Breast epithelium (tissue), 4 donors: ENCODE data around the gene ARMC8. TPM values are rescaled to one million over a fixed set of nuclear protein-coding genes. Genes with fewer than 3 reads are reported as not detected.

Experiments
- DNase-seq, 2 donors: peaks; one replicate each; pipeline ENCODE4 v3.0.0-alpha.2; 2019; ENCODE audit warnings: low spot score in 2 of 2
- H3K27ac ChIP-seq, 2 donors: fragments of 200-600 bp; sonication (generic) in 1 of 2; one replicate each; pipeline ENCODE4 v1.5.1; 2016 to 2019; ENCODE audit warnings: mild to moderate bottlenecking in 1 of 2
- H3K27me3 ChIP-seq, 2 donors: fragments of 200-600 bp; sonication (generic) in 1 of 2; one replicate each; pipeline versions ENCODE4 v1.5.1 to v1.6.0; 2017 to 2019; ENCODE audit warnings: control low read depth in 1 of 2, mild to moderate bottlenecking in 1 of 2
- H3K36me3 ChIP-seq: fragments of 200-600 bp; one replicate; pipeline ENCODE4 v1.5.1; 2019
- H3K4me1 ChIP-seq, 2 donors: fragments of 200-600 bp; sonication (generic); one replicate each; pipeline ENCODE4 v1.5.1; 2016 to 2019; ENCODE audit warnings: control low read depth in 1 of 2
- H3K4me3 ChIP-seq, 3 donors: fragments of 200-600 bp; sonication (generic); 1 replicate in 2 of 3; 2 replicates in 1 of 3; pipeline ENCODE4 v1.5.1; 2016 to 2019; ENCODE audit warnings: mild to moderate bottlenecking in 3 of 3, moderate library complexity in 2 of 3
- H3K9me3 ChIP-seq, 2 donors: fragments of 200-600 bp; sonication (generic) in 1 of 2; one replicate each; pipeline ENCODE4 v1.5.1; 2016 to 2019; ENCODE audit warnings: control low read depth in 1 of 2
- POLR2A ChIP-seq: fragments of 450-650 bp; IDR thresholded peaks from one replicate; pipeline ENCODE4 v1.6.1; 2016; ENCODE audit warnings: antibody characterized with exemption, mild to moderate bottlenecking, moderate library complexity
- POLR2AphosphoS5 ChIP-seq, 3 donors: sonication (generic); formaldehyde crosslinking; IDR thresholded peaks; one replicate each; pipeline ENCODE4 v1.6.1; 2017; ENCODE audit warnings: antibody characterized with exemption in 3 of 3
- intact Hi-C: fragments of 100-400 bp; cut with DNase I; formaldehyde crosslinking; loops from one replicate; pipeline ENCODE4 v1.15.1; 2023; ENCODE audit warnings: low total_unique reads
- total RNA-seq, 3 donors: library from RNA; depleted of rRNA; stranded (reverse); fragments of >200 nt; gene quantifications; one replicate each; pipeline ENCODE4 v1.1.0, GENCODE V29; 2016
- TF ChIP-seq, protein P1 (sequence below), 3 donors: fragments of 450-650 bp; IDR thresholded peaks; one replicate each; pipeline ENCODE4 v1.5.1; 2016 to 2017; ENCODE audit warnings: antibody characterized with exemption in 3 of 3, mild to moderate bottlenecking in 3 of 3, moderate library complexity in 3 of 3

ARMC8 gene
- total RNA-seq, 3 donors from 2014 or later, result 74.4 to 93.3 (median 82.0) TPM

- TF ChIP-seq, protein P1, sequence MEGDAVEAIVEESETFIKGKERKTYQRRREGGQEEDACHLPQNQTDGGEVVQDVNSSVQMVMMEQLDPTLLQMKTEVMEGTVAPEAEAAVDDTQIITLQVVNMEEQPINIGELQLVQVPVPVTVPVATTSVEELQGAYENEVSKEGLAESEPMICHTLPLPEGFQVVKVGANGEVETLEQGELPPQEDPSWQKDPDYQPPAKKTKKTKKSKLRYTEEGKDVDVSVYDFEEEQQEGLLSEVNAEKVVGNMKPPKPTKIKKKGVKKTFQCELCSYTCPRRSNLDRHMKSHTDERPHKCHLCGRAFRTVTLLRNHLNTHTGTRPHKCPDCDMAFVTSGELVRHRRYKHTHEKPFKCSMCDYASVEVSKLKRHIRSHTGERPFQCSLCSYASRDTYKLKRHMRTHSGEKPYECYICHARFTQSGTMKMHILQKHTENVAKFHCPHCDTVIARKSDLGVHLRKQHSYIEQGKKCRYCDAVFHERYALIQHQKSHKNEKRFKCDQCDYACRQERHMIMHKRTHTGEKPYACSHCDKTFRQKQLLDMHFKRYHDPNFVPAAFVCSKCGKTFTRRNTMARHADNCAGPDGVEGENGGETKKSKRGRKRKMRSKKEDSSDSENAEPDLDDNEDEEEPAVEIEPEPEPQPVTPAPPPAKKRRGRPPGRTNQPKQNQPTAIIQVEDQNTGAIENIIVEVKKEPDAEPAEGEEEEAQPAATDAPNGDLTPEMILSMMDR (IDR thresholded peaks at IDR 0.05), result no peak
- TF ChIP-seq POLR2AphosphoS5 (IDR thresholded peaks at IDR 0.05) (no peak), POLR2A (no peak)
- intact Hi-C loops, result no loop called here
- DNase-seq, result no peak
- Histone ChIP-seq H3K27ac (no peak overlapping the region), H3K9me3 (no peaks in the 10 kb centered on the region), H3K4me3 (no peak overlapping the region), H3K36me3 (peaks cover 12% of the 10 kb centered on the region), H3K4me1 (no peaks in the 10 kb centered on the region), H3K27me3 (no peaks in the 10 kb centered on the region)
Measured at GRCh38 chr3:138281561-138281960, 94.5 kb downstream of the ARMC8 start.

DNA sequence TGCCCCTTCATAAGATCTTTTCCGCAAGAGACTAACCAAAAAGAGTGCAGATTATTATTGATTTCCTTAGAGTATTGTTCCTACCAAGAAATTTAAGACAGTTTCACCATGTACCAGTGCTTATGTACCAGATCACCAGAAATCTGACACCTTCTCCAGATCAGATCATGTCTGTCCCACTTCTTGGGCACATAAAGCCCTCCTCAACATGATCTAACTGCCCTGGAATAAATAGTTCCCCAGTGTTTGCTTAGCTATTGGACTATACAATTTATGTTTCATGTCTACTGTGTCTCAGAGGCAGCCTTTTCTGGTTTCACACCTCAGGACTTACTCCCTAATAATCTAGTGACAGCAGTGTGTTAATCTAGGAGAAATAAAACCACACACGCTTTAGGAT, 95.7 kb downstream of the ARMC8 start:
- Histone ChIP-seq H3K4me1 (no peaks in the 10 kb centered on the region), H3K27ac (no peak overlapping the region), H3K27me3 (no peaks in the 10 kb centered on the region), H3K36me3 (peaks cover 12% of the 10 kb centered on the region), H3K9me3 (no peaks in the 10 kb centered on the region), H3K4me3 (no peak overlapping the region)
- TF ChIP-seq, protein P1 (IDR thresholded peaks at IDR 0.05), result no peak
- TF ChIP-seq POLR2AphosphoS5 (IDR thresholded peaks at IDR 0.05) (no peak), POLR2A (no peak)
- intact Hi-C loops, result no loop called here
- DNase-seq, result no peak

GRCh38 chr3:138284079-138284478, 97.0 kb downstream of the ARMC8 start:
- no peak overlapping the region for H3K27ac ChIP-seq
- TF ChIP-seq, protein P1 (IDR thresholded peaks at IDR 0.05), result no peak
- TF ChIP-seq POLR2A (no peak), POLR2AphosphoS5 (IDR thresholded peaks at IDR 0.05) (no peak)
- intact Hi-C loops, result no loop called here
- no peak overlapping the region for H3K4me3 ChIP-seq
- peaks cover 12% of the 10 kb centered on the region for H3K36me3 ChIP-seq
- no peaks in the 10 kb centered on the region for H3K27me3 ChIP-seq
- H3K4me1 ChIP-seq, result no peaks in the 10 kb centered on the region
- H3K9me3 ChIP-seq, result no peaks in the 10 kb centered on the region
- DNase-seq, result no peak

- Histone ChIP-seq H3K9me3 (no peaks in the 10 kb centered on the region), H3K36me3 (peaks cover 12% of the 10 kb centered on the region), H3K4me1 (no peaks in the 10 kb centered on the region), H3K4me3 (no peak overlapping the region), H3K27me3 (no peaks in the 10 kb centered on the region), H3K27ac (no peak overlapping the region)
- intact Hi-C loops, result no loop called here
- TF ChIP-seq, protein P1 (IDR thresholded peaks at IDR 0.05), result no peak
- TF ChIP-seq POLR2AphosphoS5 (IDR thresholded peaks at IDR 0.05) (no peak), POLR2A (no peak)
- no peak for DNase-seq
Measured at GRCh38 chr3:138284957-138285477, 97.9 kb downstream of the ARMC8 start.

GRCh38 chr3:138289260-138289659, 102.2 kb downstream of the ARMC8 start:
- intact Hi-C loops, result no loop called here
- TF ChIP-seq POLR2A, result no peak
- TF ChIP-seq, protein P1 (IDR thresholded peaks at IDR 0.05), result no peak
- no peak for TF ChIP-seq POLR2AphosphoS5 (IDR thresholded peaks at IDR 0.05)
- Histone ChIP-seq H3K9me3 (no peaks in the 10 kb centered on the region), H3K27me3 (no peaks in the 10 kb centered on the region), H3K4me3 (no peak overlapping the region), H3K4me1 (no peaks in the 10 kb centered on the region), H3K27ac (no peak overlapping the region), H3K36me3 (peaks cover 12% of the 10 kb centered on the region)
- DNase-seq, result no peak
